Brain pericyte (primary cell): ENCODE data around the gene DDX23.
"Not testable (repeated sequence)": the region's sequence is repeated elsewhere in the genome, so short reads cannot be mapped to it uniquely, and the experiment has no call there.

ENCODE experiments used
- DNase-seq: peaks from one replicate; pipeline ENCODE4 v3.0.0-alpha.2; 2012; ENCODE audit warnings: low read depth, low spot score

DDX23 gene

DNA sequence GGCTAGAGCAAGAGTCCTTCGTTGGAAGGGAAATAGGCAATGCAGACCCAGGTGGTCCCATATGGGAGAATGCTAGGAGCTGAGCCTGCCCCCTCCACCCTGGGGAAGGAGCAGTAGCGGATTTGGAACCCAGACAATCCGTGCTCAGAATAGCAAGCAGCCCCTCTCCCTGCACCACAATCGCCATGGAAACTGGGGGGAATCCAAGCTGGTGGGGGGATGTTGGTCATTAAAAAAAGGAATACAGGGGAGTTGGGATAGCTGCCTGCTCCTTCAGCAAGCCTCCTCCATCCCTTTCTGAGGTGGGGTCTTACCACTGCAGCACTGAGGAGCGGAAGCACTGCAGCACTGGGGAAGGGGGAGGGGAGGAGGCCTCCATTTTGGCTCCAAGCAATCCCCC, 10.8 kb upstream of the DDX23 start:
- no peak for DNase-seq

- no peak for DNase-seq
These were observed 9.1 kb upstream of the DDX23 start for GRCh38 chr12:48861111-48861510.

DNA sequence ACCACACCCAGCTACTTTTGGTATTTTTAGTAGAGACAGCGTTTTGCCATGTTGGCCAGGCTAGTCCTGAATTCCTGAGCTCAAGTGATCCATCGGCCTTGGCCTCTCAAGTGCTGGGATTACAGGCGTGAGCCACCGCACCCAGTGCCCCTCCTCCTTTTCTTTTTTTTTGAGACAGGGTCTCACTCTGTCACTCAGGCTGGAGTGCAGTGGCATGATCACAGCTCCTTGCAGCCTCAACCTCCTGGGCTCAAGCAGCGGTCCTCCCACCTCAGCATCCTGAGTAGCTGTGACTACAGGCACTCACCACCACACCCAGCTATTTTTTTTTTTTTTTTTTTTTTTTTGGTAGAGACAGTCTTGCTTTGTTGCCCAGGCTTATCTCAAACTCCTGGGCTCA, 8.3 kb upstream of the DDX23 start:
- not testable (repeated sequence) for DNase-seq

DNA sequence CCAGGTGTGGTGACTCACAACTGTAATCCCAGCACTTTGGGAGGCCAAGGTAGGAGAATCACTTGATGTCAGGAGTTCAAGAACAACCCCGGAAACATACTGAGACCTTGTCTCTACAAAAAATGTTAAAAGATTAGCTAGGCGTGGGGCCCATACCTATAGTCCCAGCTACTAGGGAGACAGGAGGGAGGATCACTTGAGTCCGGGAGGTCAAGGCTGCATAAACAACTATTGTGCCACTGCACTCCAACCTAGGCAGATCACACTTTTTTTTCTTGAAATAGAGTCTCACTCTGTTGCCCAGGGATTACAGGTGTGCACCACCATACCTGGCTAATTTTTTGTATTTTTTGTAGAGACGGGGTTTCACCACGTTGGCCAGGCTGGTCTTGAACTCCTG, 7.6 kb upstream of the DDX23 start:
- DNase-seq, result no peak

DNA sequence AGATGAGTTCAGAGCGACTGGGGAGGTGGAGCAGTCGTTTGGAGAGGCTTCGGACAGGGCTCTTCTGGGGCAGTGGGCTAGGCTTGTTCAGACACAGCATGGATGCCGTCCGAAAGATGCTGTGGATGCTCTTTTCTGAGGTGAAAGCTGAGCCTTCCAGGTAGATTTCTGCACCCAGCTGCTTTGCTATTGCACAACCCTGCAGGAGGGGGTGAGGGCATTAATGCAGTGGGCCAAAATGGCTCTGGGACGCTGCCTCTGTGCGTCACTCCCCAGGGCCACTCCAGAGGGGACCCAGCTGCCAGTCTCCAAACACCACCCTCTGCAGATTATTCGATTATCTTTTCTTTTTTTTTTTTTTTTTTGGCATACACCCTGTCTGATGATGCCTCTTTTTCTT, 6.1 kb upstream of the DDX23 start:
- no peak for DNase-seq

- DNase-seq, result no peak
These were observed 5.5 kb upstream of the DDX23 start for GRCh38 chr12:48857278-48857994.

DNA sequence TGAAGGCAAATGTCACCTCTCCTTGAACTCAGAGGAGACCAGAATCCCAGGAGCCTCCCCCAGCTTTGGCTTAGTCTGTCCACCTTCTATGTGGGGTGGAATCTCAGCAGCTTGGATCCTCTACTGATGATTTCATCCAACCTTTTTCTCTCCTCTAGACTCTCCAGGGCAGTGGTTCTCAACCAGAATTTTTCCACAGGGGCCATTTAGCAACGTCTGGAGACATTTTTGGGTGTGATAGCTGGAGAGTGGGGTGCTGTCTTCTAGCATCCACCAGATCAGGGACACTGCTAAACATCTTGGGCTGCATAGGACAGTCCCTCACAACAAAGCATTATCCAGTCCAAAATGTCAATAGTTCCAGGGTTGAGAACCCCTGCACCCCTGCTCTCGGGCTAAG, 4.4 kb upstream of the DDX23 start:
- DNase-seq, result no peak

- not testable (repeated sequence) for DNase-seq
These were observed 3.0 kb upstream of the DDX23 start for GRCh38 chr12:48854932-48855331.

- DNase-seq, result no peak
These were observed 2.5 kb upstream of the DDX23 start for GRCh38 chr12:48854488-48854887.

GRCh38 chr12:48852734-48853688, 1.0 kb upstream of the DDX23 start:
- DNase-seq, result peak; percentile 69

DNA sequence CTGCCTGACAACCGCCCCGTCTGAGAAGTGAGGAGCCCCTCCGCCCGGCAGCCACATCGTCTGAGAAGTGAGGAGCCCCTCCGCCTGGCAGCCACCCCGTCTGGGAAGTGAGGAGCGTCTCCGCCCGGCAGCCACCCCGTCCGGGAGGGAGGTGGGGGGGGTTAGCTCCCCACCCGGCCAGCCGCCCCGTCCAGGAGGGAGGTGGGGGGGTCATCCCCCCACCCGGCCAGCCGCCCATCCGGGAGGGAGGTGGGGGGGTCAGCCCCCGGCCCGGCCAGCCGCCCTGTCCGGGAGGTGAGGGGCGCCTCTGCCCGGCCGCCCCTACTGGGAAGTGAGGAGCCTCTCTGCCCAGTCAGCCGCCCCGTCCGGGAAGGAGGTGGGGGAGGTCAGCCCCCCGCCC, 9.9 kb downstream of the DDX23 start:
- DNase-seq, result not testable (repeated sequence)

DNA sequence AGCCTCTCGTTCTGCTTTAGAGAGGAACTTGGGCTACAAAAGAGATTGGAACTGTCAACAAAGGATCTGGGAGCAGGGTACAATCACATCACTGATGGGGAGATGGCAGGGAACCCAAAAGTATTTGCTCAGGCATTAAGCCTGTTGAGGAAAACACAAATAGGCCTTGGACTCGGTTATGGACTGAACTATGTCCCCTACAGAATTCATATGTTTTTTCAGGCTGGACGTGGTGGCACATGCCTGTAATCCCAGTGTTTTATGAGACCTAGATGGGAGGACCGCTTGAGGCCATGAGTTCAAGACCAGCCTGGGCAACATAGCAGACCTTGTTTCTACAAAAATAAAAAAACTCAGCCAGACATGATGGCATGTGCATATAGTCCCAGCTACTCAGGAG, 13.9 kb downstream of the DDX23 start:
- no peak for DNase-seq

GRCh38 chr12:48832321-48833060, 19.5 kb downstream of the DDX23 start:
- DNase-seq, result no peak

DNA sequence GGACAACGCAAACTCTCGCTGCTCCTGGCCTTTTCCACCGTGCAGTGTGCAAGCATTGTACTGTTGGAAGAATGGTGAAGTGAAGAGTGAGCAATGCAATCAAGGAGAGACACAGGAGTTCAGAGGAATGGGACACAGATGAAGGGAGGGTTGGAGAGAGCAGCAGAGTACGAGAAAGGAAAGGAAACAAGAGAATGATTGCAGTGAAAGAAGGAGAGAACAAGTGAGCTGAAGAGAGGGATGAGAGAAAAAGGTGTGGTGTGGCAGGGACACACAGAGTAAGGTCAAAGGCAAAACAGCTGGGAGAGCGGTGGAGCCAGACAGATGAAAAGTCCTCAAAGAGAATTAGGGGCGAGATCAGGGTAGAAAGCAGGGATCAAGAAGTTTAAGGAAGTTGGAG, 20.7 kb downstream of the DDX23 start:
- DNase-seq, result no peak

DNA sequence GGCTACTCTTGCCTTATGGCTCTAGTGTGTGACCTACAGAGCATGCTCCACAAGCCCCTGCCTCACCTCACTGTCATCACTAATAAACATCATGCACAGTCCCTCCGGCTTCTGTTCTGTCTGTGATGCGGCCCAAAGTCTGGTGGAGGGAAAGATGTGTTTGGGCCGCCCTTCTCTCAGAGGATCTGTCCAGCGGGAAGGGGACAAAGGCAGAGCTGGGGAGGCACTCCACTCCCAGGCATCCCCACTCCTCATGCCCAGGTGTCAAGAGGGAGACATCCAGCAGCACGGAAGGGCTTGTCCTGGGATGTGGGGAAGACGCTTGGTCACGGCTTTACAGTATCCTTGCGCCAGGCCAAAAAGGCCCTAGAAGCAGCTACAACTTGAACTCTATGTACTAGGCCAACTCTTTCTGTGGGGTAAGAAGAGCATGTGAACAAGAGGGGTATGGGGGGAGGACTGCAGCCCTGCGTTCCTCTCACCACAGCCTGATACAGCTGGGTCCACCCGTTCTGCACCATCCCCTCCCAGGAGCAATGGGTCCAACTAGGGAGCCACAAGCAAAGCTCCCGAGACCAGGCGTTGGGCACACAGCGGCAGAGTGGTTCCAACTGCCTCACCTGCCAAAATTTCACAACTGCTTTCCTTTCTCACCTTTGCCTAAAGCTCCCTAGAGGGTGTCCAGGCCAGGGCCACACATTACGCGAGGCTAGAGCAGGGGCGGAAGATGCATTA, 23.0 kb downstream of the DDX23 start:
- no peak for DNase-seq

DNA sequence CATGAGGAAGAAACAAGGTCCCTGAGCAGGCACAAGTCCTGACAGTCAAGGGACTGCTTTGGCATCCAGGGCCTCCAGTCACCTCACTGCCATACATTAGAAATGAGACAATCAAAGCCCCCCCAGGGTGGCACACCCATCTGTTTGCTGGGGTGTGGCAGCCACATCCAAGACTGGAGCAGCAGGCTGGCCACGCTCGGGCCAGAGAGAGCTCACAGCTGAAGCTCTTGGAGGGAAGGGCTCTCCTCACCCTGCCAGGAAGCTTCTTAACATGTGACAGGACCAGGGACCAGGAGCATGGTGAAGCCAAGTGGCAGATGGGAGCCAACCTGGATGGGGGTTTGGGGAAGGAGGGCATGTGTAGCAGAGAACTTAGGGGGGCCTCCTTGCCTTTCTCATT, 23.7 kb downstream of the DDX23 start:
- no peak for DNase-seq

GRCh38 chr12:48827513-48828096, 24.4 kb downstream of the DDX23 start:
- no peak for DNase-seq

DNA sequence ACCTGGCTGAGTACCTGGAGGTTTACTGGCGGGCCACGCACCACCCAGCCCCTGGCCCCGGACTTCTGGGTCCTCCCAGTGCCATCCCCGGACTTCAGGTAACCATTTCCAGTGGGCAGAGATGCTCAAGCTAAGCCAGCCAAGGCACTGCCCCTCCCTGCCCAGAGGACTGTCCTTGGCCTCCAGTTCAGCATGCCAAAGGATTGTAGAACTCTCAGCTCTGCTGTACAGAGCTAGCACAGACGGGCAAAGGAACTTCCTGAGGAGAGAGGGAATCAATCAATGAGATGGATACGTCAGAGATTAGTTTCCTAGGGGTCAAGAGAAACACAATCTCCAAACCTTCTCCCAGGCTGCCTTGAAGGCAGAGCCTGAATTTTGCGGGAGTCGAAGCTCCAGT, 24.9 kb downstream of the DDX23 start:
- no peak for DNase-seq

- DNase-seq, result no peak
These were observed 25.6 kb downstream of the DDX23 start for GRCh38 chr12:48826209-48826855.

DNA sequence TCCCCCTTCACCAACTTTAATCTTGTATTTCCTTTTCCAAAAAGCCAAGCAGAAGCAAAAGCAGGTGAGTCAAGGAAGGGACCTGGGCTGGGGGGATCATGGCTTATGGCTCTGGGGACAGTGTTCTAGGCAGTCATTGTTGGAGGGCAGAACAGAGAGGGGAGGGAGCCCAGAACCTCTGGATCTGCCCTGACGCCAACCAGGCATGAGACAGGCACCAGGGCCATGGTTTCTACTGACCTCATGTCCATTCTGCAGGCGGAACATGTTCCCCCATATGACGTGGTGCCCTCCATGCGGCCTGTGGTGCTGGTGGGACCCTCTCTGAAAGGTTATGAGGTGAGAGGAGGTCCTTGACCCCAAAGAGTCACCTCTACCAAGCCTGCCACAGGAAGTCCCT, 27.1 kb downstream of the DDX23 start:
- DNase-seq, result no peak

DNA sequence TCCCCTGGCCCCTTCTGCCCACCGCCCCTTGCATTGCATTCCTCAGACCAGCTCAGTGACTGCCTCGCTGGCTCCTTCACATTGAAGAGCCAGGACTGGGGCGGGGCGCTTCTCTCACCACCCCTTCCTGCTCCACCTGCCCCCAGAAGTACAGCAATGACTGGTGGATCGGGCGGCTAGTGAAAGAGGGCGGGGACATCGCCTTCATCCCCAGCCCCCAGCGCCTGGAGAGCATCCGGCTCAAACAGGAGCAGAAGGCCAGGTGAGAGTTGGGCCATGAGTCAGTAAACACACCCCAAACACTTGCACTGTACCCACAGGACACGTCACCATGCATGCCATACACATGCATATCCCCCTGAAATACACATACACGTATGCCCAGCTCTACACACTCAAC, 27.9 kb downstream of the DDX23 start:
- DNase-seq, result no peak
